GM19438 (cell line): ENCODE results near the gene BORCS6.

Experiments used
- ATAC-seq: cut with Tn5 transposase; IDR thresholded peaks from one replicate; pipeline ENCODE4 v1.9.1; 2021; ENCODE audit warnings: low read depth; ENCODE audit not compliant: unreplicated experiment

Gene BORCS6

GRCh38 chr17:8212312-8213180, 22.6 kb upstream of the BORCS6 start:
- no peak for ATAC-seq

GRCh38 chr17:8210761-8211458, 20.9 kb upstream of the BORCS6 start:
- no peak for ATAC-seq

GRCh38 chr17:8209907-8210760, 20.2 kb upstream of the BORCS6 start, which contains the start of gene AURKB:
Gene AURKB, minus strand, starts transcription at chr17:8210575. Its CDS starts 351 bp downstream, at chr17:8210224.
- ATAC-seq: peak; percentile 75

- no peak for ATAC-seq
Measured at GRCh38 chr17:8206536-8206935, 16.6 kb upstream of the BORCS6 start.

GRCh38 chr17:8204761-8205555, 15.0 kb upstream of the BORCS6 start:
- ATAC-seq: no peak

- ATAC-seq: no peak
Measured at GRCh38 chr17:8192070-8192815, 2.3 kb upstream of the BORCS6 start.

GRCh38 chr17:8190506-8190905, 526 bp upstream of the BORCS6 start:
- no peak for ATAC-seq

GRCh38 chr17:8189041-8189710, 804 bp downstream of the BORCS6 start:
- no peak for ATAC-seq

- ATAC-seq: no peak
Measured at GRCh38 chr17:8188263-8188839, 1.6 kb downstream of the BORCS6 start.

GRCh38 chr17:8187517-8188262, 2.3 kb downstream of the BORCS6 start:
- ATAC-seq: peak; percentile 22

GRCh38 chr17:8186787-8187516, 3.0 kb downstream of the BORCS6 start:
- peak; percentile 9 for ATAC-seq

- no peak for ATAC-seq
Measured at GRCh38 chr17:8186446-8186786, 3.6 kb downstream of the BORCS6 start.

GRCh38 chr17:8185582-8186445, 4.2 kb downstream of the BORCS6 start:
- no peak for ATAC-seq

- ATAC-seq: no peak
Measured at GRCh38 chr17:8176998-8177731, 12.8 kb downstream of the BORCS6 start.

- ATAC-seq: peak; percentile 57
Measured at GRCh38 chr17:8176197-8176940, 13.6 kb downstream of the BORCS6 start, which contains the start of gene TMEM107. Gene TMEM107, minus strand, starts transcription at chr17:8176380. Its CDS starts 94 bp downstream, at chr17:8176286.
